Measurements from ENCODE around the gene TMEM163. TPM values are rescaled to one million over a fixed set of nuclear protein-coding genes. Genes with fewer than 3 reads are reported as not detected.
A peak's percentile ranks its signal among the peaks of the same experiment; 100 is the strongest.

The TMEM163 gene
- polyA plus RNA-seq, 3 donors, result 0.01 TPM; not detected in 2

GRCh38 chr2:134555411-134555810, 163.4 kb downstream of the TMEM163 start:
- H3K4me1 ChIP-seq (ENCODE audit: control insufficient read depth in 1 of 2, insufficient read depth in 2 of 2, low read length in 2 of 2), result no peaks in the 10 kb centered on the region
- TF ChIP-seq, protein P1, sequence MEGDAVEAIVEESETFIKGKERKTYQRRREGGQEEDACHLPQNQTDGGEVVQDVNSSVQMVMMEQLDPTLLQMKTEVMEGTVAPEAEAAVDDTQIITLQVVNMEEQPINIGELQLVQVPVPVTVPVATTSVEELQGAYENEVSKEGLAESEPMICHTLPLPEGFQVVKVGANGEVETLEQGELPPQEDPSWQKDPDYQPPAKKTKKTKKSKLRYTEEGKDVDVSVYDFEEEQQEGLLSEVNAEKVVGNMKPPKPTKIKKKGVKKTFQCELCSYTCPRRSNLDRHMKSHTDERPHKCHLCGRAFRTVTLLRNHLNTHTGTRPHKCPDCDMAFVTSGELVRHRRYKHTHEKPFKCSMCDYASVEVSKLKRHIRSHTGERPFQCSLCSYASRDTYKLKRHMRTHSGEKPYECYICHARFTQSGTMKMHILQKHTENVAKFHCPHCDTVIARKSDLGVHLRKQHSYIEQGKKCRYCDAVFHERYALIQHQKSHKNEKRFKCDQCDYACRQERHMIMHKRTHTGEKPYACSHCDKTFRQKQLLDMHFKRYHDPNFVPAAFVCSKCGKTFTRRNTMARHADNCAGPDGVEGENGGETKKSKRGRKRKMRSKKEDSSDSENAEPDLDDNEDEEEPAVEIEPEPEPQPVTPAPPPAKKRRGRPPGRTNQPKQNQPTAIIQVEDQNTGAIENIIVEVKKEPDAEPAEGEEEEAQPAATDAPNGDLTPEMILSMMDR (IDR thresholded peaks at IDR 0.05), result no peak
- H3K9me3 Mint-ChIP-seq, result peaks cover 0 to 5% (median 0%) of the 10 kb centered on the region in 7 donors
- no peaks in the 10 kb centered on the region for H3K27me3 ChIP-seq (ENCODE audit: control insufficient read depth in 2 of 2, insufficient read depth in 2 of 2, low read length in 2 of 2)
- no peaks in the 10 kb centered on the region for H3K79me2 ChIP-seq (ENCODE audit: insufficient read depth, low read length)
- H3K27ac ChIP-seq (ENCODE audit: low read depth in 1 of 2, low read length in 2 of 2), result no peak overlapping the region
- H2AFZ ChIP-seq (ENCODE audit: insufficient read depth, low read depth, low read length, poor library complexity, severe bottlenecking), result no peak overlapping the region
- peaks cover 0 to 4% (median 2%) of the 10 kb centered on the region in 3 donors for H3K27me3 Mint-ChIP-seq (ENCODE audit: low read depth in 3 of 3)
- H3K36me3 Mint-ChIP-seq, result no peaks in the 10 kb centered on the region
- WGBS (ENCODE audit: insufficient coverage), result 97% methylated on average over 6 of the region's 6 CpGs
- no peak overlapping the region for H3K4me3 Mint-ChIP-seq
- no peak overlapping the region for H3K27ac Mint-ChIP-seq
- no peak for DNase-seq
- no peaks in the 10 kb centered on the region for H3K4me1 Mint-ChIP-seq
- no peaks in the 10 kb centered on the region for H3K9me3 ChIP-seq (replicated peaks in 1 of 2; ENCODE audit: control insufficient read depth in 1 of 2, insufficient read depth in 1 of 2, low read length in 2 of 2)
- H4K20me1 ChIP-seq (ENCODE audit: insufficient read depth, low read length), result no peaks in the 10 kb centered on the region
- intact Hi-C loops (cut with micrococcal nuclease), result no loop called here
- no peak overlapping the region for H3K4me3 ChIP-seq (replicated peaks in 1 of 3; ENCODE audit: low read depth in 2 of 3, low read length in 3 of 3)
- no peaks in the 10 kb centered on the region for H3K36me3 ChIP-seq (replicated peaks in 1 of 2; ENCODE audit: control insufficient read depth in 1 of 2, insufficient read depth in 2 of 2, low read length in 2 of 2)
- H3K4me2 ChIP-seq (replicated peaks; ENCODE audit: extremely low read depth, low read length, poor library complexity, severe bottlenecking), result no peak overlapping the region
- no peak overlapping the region for H3K9ac ChIP-seq (ENCODE audit: insufficient read depth, low read length, poor library complexity, severe bottlenecking)

- Histone ChIP-seq H3K27me3 (ENCODE audit: control insufficient read depth in 2 of 2, insufficient read depth in 2 of 2, low read length in 2 of 2) (no peaks in the 10 kb centered on the region), H3K4me3 (replicated peaks in 1 of 3; ENCODE audit: low read depth in 2 of 3, low read length in 3 of 3) (no peak overlapping the region), H4K20me1 (ENCODE audit: insufficient read depth, low read length) (no peaks in the 10 kb centered on the region), H3K79me2 (ENCODE audit: insufficient read depth, low read length) (no peaks in the 10 kb centered on the region), H3K36me3 (replicated peaks in 1 of 2; ENCODE audit: control insufficient read depth in 1 of 2, insufficient read depth in 2 of 2, low read length in 2 of 2) (no peaks in the 10 kb centered on the region), H3K9ac (ENCODE audit: insufficient read depth, low read length, poor library complexity, severe bottlenecking) (no peak overlapping the region), H3K9me3 (replicated peaks in 1 of 2; ENCODE audit: control insufficient read depth in 1 of 2, insufficient read depth in 1 of 2, low read length in 2 of 2) (no peaks in the 10 kb centered on the region), H2AFZ (ENCODE audit: insufficient read depth, low read depth, low read length, poor library complexity, severe bottlenecking) (no peak overlapping the region), H3K4me1 (ENCODE audit: control insufficient read depth in 1 of 2, insufficient read depth in 2 of 2, low read length in 2 of 2) (no peaks in the 10 kb centered on the region), H3K27ac (ENCODE audit: low read depth in 1 of 2, low read length in 2 of 2) (no peak overlapping the region), H3K4me2 (replicated peaks; ENCODE audit: extremely low read depth, low read length, poor library complexity, severe bottlenecking) (no peak overlapping the region)
- TF ChIP-seq, protein P1 (IDR thresholded peaks at IDR 0.05), result no peak
- no peaks in the 10 kb centered on the region for H3K4me1 Mint-ChIP-seq
- H3K27ac Mint-ChIP-seq, result peak overlapping the region in 1 of 7 donors; percentile 51
- 92% methylated on average over 6 of the region's 7 CpGs for WGBS (ENCODE audit: insufficient coverage)
- no peak for DNase-seq
- H3K9me3 Mint-ChIP-seq, result peaks cover 0 to 5% (median 0%) of the 10 kb centered on the region in 7 donors
- no peak overlapping the region for H3K4me3 Mint-ChIP-seq
- peaks cover 0 to 6% (median 2%) of the 10 kb centered on the region in 3 donors for H3K27me3 Mint-ChIP-seq (ENCODE audit: low read depth in 3 of 3)
- no peaks in the 10 kb centered on the region for H3K36me3 Mint-ChIP-seq
- intact Hi-C loops (cut with micrococcal nuclease), result no loop called here
These were observed 165.1 kb downstream of the TMEM163 start for GRCh38 chr2:134553657-134554056.
